Measurements from ENCODE around the gene RDH5. TPM values are rescaled to one million over a fixed set of nuclear protein-coding genes. Genes with fewer than 3 reads are reported as not detected.

The RDH5 gene
- total RNA-seq, 1 experiment from 2014 or later, result 6.2 TPM

DNA sequence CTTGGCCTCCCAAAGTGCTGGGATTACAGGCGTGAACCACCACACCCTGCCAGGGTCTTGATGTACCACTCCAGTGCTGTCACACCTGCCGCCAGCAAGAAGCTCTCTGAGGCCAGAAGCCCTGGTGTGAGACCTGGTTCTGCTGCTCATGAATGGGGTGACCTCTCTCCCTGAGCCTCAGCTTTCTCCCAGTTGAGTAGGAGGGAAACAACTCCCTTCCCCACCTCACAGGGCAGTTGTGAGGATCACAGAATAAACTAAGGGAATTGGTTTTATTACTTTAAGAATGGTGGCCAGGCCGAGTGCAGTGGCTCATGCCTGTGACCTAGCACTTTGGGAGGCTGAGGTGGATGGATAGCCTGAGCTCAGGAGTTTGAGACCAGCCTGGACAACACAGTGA lies 14.4 kb downstream of the RDH5 start:
- no peaks in the 10 kb centered on the region for H3K36me3 ChIP-seq (ENCODE audit: control insufficient read depth in 1 of 2, insufficient read depth in 2 of 2, low read length in 2 of 2)
- no peaks in the 10 kb centered on the region for H4K20me1 ChIP-seq (ENCODE audit: insufficient read depth)
- no peak overlapping the region for H3K4me2 ChIP-seq (ENCODE audit: low read length)
- ChIA-PET RAD21 (ENCODE audit: low non-redundant PET in 1 of 2, low total read pairs in 2 of 2, uncharacterized antibody in 2 of 2, unreplicated experiment in 2 of 2) (no interaction called here), CTCF (interaction anchor here (1.1 to 1.5 kb wide), 2 partner anchors 10 to 13 kb away, joined by 3 read pairs; no protein-coding TSS in a partner anchor), POLR2A (no interaction called here)
- no peak overlapping the region for H3K9ac ChIP-seq (ENCODE audit: low read length)
- ATAC-seq (no peak), DNase-seq (ENCODE audit: low read depth, low spot score) (no peak)
- peaks cover 20 to 51% of the 10 kb centered on the region in 2 experiments for H3K4me1 ChIP-seq (ENCODE audit: control insufficient read depth in 1 of 2, insufficient read depth in 2 of 2, low read length in 2 of 2)
- TF ChIP-seq RAD21 (IDR thresholded peaks at IDR 0.05; ENCODE audit: low read depth) (no peak), YY1 (IDR thresholded peaks at IDR 0.05; ENCODE audit: extremely low read depth, insufficient replicate concordance, low read depth, low read length) (no peak), ZNF274 (IDR thresholded peaks at IDR 0.05; ENCODE audit: low read depth, low read length) (no peak), ELF1 (IDR thresholded peaks at IDR 0.05; ENCODE audit: borderline replicate concordance, low read depth) (no peak), CEBPB (IDR thresholded peaks at IDR 0.05; ENCODE audit: low read depth) (no peak)
- TF ChIP-seq, protein P1, sequence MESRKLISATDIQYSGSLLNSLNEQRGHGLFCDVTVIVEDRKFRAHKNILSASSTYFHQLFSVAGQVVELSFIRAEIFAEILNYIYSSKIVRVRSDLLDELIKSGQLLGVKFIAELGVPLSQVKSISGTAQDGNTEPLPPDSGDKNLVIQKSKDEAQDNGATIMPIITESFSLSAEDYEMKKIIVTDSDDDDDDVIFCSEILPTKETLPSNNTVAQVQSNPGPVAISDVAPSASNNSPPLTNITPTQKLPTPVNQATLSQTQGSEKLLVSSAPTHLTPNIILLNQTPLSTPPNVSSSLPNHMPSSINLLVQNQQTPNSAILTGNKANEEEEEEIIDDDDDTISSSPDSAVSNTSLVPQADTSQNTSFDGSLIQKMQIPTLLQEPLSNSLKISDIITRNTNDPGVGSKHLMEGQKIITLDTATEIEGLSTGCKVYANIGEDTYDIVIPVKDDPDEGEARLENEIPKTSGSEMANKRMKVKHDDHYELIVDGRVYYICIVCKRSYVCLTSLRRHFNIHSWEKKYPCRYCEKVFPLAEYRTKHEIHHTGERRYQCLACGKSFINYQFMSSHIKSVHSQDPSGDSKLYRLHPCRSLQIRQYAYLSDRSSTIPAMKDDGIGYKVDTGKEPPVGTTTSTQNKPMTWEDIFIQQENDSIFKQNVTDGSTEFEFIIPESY (IDR thresholded peaks at IDR 0.05; ENCODE audit: extremely low read depth, insufficient replicate concordance, low read length), result no peak
- no peaks in the 10 kb centered on the region for H3K79me2 ChIP-seq (ENCODE audit: insufficient read depth, low read length)
- no TSS peak for BruUV-seq (replicated peaks)
- H2AFZ ChIP-seq (ENCODE audit: low read depth, low read length, poor library complexity, severe bottlenecking), result no peak overlapping the region
- no peaks in the 10 kb centered on the region for H3K9me2 ChIP-seq (ENCODE audit: insufficient read depth)
- H3K9me3 ChIP-seq (ENCODE audit: control insufficient read depth in 1 of 2, insufficient read depth in 1 of 2, low read depth in 1 of 2, low read length in 2 of 2), result no peaks in the 10 kb centered on the region
- intact Hi-C loops (cut with micrococcal nuclease), result loop anchor here (10.0 kb wide), 1 partner anchor 380 kb away; the partner anchor contains the start of genes RPL41 and ZC3H10
- no peak overlapping the region for H3K4me3 ChIP-seq (replicated peaks in 1 of 2; ENCODE audit: low read depth in 1 of 2, low read length in 2 of 2)
- no peaks in the 10 kb centered on the region for H3K27me3 ChIP-seq (ENCODE audit: insufficient read depth, low read length)
- no peak overlapping the region for H3K27ac ChIP-seq (ENCODE audit: low read depth, low read length)

DNA sequence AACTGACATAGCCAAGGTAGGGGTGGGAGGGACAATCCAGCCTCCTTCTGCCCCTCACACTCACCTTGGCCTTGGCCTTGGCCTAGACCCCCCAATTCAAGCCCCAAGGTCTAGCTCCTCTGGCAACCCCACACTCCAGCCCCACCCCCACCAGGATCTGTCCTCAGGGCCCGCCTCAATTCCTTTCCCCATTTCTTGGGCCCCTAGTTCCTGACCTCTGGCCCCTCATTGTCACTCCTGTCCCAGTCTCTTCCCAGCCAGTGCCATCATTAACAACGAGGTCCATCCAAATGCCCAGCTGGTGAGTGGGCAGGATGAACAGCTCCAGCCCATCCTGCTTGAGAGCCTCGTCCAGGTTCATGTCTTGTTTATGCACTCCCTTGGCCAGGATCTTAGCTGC lies 15.9 kb downstream of the RDH5 start:
- ChIA-PET CTCF (interaction anchor here (1.2 to 3.6 kb wide), 3 partner anchors 11 to 36 kb away, joined by 3 to 49 read pairs (median 3); no protein-coding TSS in a partner anchor), POLR2A (interaction anchor here (1.0 kb wide), 1 partner anchor 455 kb away, joined by 4 read pairs; no protein-coding TSS in a partner anchor), RAD21 (ENCODE audit: low non-redundant PET in 1 of 2, low total read pairs in 2 of 2, uncharacterized antibody in 2 of 2, unreplicated experiment in 2 of 2) (interaction anchor here in 1 of 2 experiments (0.7 kb wide), 1 partner anchor 13 kb away, joined by 3 read pairs; no protein-coding TSS in a partner anchor)
- Histone ChIP-seq H3K9ac (ENCODE audit: low read length) (no peak overlapping the region), H3K4me1 (ENCODE audit: control insufficient read depth in 1 of 2, insufficient read depth in 2 of 2, low read length in 2 of 2) (peaks cover 12 to 42% of the 10 kb centered on the region in 2 experiments), H3K79me2 (ENCODE audit: insufficient read depth, low read length) (no peaks in the 10 kb centered on the region), H3K4me2 (ENCODE audit: low read length) (no peak overlapping the region), H3K9me2 (ENCODE audit: insufficient read depth) (no peaks in the 10 kb centered on the region), H4K20me1 (ENCODE audit: insufficient read depth) (no peaks in the 10 kb centered on the region), H3K27ac (ENCODE audit: low read depth, low read length) (no peak overlapping the region), H3K36me3 (ENCODE audit: control insufficient read depth in 1 of 2, insufficient read depth in 2 of 2, low read length in 2 of 2) (no peaks in the 10 kb centered on the region), H3K4me3 (replicated peaks in 1 of 2; ENCODE audit: low read depth in 1 of 2, low read length in 2 of 2) (no peak overlapping the region), H2AFZ (ENCODE audit: low read depth, low read length, poor library complexity, severe bottlenecking) (no peak overlapping the region), H3K9me3 (ENCODE audit: control insufficient read depth in 1 of 2, insufficient read depth in 1 of 2, low read depth in 1 of 2, low read length in 2 of 2) (no peaks in the 10 kb centered on the region), H3K27me3 (ENCODE audit: insufficient read depth, low read length) (no peaks in the 10 kb centered on the region)
- intact Hi-C loops (cut with micrococcal nuclease), result loop anchor here (5.0 to 10.0 kb wide), 2 partner anchors 291 to 379 kb away; partner anchors contain the start of genes RPL41 and ZC3H10
- ATAC-seq, result no peak
- DNase-seq (ENCODE audit: low read depth, low spot score), result no peak
- BruUV-seq (replicated peaks), result no TSS peak
- TF ChIP-seq ATF3 (IDR thresholded peaks at IDR 0.05) (no peak), POLR2AphosphoS5 (IDR thresholded peaks at IDR 0.05; ENCODE audit: low read depth, low read length) (no peak), ZNF274 (IDR thresholded peaks at IDR 0.05; ENCODE audit: low read depth, low read length) (no peak), EZH2 (IDR thresholded peaks at IDR 0.05) (no peak), POLR2A (IDR thresholded peaks at IDR 0.05; ENCODE audit: borderline replicate concordance, extremely low read depth, insufficient read depth, insufficient read length) (no peak), SP1 (IDR thresholded peaks at IDR 0.05; ENCODE audit: low read depth) (no peak), REST (IDR thresholded peaks at IDR 0.05; ENCODE audit: low read depth) (no peak), TCF7L2 (IDR thresholded peaks at IDR 0.05; ENCODE audit: borderline replicate concordance, extremely low read depth, insufficient read depth, insufficient read length) (no peak), CEBPB (IDR thresholded peaks at IDR 0.05; ENCODE audit: low read depth) (no peak), ZFX (IDR thresholded peaks at IDR 0.05) (no peak), ELF1 (IDR thresholded peaks at IDR 0.05; ENCODE audit: borderline replicate concordance, low read depth) (no peak), JUND (IDR thresholded peaks at IDR 0.05) (no peak)
